ENCODE data around the gene IZUMO2. TPM values are rescaled to one million over a fixed set of nuclear protein-coding genes. Genes with fewer than 3 reads are reported as not detected.

The IZUMO2 gene
- polyA plus RNA-seq, 1 of the 3 experiments (the other 2 are of a cell fraction) = not detected

- no peaks in the 10 kb centered on the region for H3K36me3 ChIP-seq (replicated peaks in 1 of 2; ENCODE audit: control insufficient read depth in 1 of 2, insufficient read depth in 2 of 2, low read length in 1 of 2)
- H3F3A ChIP-seq (replicated peaks; ENCODE audit: insufficient read depth) = no peaks in the 10 kb centered on the region
- no peak overlapping the region for H3K4me2 ChIP-seq
- DNase-seq = no peak
- no peak overlapping the region for H2AFZ ChIP-seq (ENCODE audit: low read depth)
- CTCF ChIA-PET = no interaction called here
- POLR2A ChIA-PET = no interaction called here
- H3K27me3 ChIP-seq (ENCODE audit: insufficient read depth) = peaks cover 61% of the 10 kb centered on the region
- no peak for TF ChIP-seq MAX (IDR thresholded peaks at IDR 0.05; ENCODE audit: low read depth)
- no peak for TF ChIP-seq CTCF (IDR thresholded peaks at IDR 0.05)
- no peak for TF ChIP-seq USF1 (IDR thresholded peaks at IDR 0.05; ENCODE audit: borderline replicate concordance, low read depth)
- TF ChIP-seq, protein P1, sequence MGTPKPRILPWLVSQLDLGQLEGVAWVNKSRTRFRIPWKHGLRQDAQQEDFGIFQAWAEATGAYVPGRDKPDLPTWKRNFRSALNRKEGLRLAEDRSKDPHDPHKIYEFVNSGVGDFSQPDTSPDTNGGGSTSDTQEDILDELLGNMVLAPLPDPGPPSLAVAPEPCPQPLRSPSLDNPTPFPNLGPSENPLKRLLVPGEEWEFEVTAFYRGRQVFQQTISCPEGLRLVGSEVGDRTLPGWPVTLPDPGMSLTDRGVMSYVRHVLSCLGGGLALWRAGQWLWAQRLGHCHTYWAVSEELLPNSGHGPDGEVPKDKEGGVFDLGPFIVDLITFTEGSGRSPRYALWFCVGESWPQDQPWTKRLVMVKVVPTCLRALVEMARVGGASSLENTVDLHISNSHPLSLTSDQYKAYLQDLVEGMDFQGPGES (IDR thresholded peaks at IDR 0.05; ENCODE audit: low read depth, low read length) = no peak
- TF ChIP-seq MEF2A (IDR thresholded peaks at IDR 0.05; ENCODE audit: borderline replicate concordance, low read depth) = no peak
- no peak for TF ChIP-seq NRF1 (IDR thresholded peaks at IDR 0.05; ENCODE audit: low read depth, low read length)
- no peak for TF ChIP-seq RXRA (IDR thresholded peaks at IDR 0.05; ENCODE audit: borderline replicate concordance, low read depth)
- no peak for TF ChIP-seq GATA2 (CRISPR knock-in tag; IDR thresholded peaks at IDR 0.05)
- no peak for TF ChIP-seq MXI1 (IDR thresholded peaks at IDR 0.05; ENCODE audit: low read depth, low read length)
- no peak for TF ChIP-seq ELF1 (IDR thresholded peaks at IDR 0.05)
- TF ChIP-seq TCF12 (IDR thresholded peaks at IDR 0.05) = no peak
- no peak for TF ChIP-seq RCOR1 (IDR thresholded peaks at IDR 0.05; ENCODE audit: low read length)
- no peak for TF ChIP-seq EP300 (IDR thresholded peaks at IDR 0.05; ENCODE audit: borderline replicate concordance in 1 of 2, low read depth in 1 of 2, low read length in 1 of 2)
- TF ChIP-seq SMC3 (IDR thresholded peaks at IDR 0.05; ENCODE audit: low read depth, low read length) = no peak
- no peak for TF ChIP-seq JUND (IDR thresholded peaks at IDR 0.05)
- TF ChIP-seq, protein P2, sequence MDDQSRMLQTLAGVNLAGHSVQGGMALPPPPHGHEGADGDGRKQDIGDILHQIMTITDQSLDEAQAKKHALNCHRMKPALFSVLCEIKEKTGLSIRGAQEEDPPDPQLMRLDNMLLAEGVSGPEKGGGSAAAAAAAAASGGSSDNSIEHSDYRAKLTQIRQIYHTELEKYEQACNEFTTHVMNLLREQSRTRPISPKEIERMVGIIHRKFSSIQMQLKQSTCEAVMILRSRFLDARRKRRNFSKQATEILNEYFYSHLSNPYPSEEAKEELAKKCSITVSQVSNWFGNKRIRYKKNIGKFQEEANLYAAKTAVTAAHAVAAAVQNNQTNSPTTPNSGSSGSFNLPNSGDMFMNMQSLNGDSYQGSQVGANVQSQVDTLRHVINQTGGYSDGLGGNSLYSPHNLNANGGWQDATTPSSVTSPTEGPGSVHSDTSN (IDR thresholded peaks at IDR 0.05) = no peak
- no peak for TF ChIP-seq RFX5 (IDR thresholded peaks at IDR 0.05; ENCODE audit: low read length)
- no peak for TF ChIP-seq YY1 (IDR thresholded peaks at IDR 0.05; ENCODE audit: low read depth)
- TF ChIP-seq ZBTB33 (IDR thresholded peaks at IDR 0.05; ENCODE audit: borderline replicate concordance, low read depth) = no peak
- no peak for TF ChIP-seq GABPA (IDR thresholded peaks at IDR 0.05; ENCODE audit: low read depth)
- no peaks in the 10 kb centered on the region for H3K79me2 ChIP-seq (ENCODE audit: insufficient read depth)
- H3K4me3 ChIP-seq (ENCODE audit: low read depth in 2 of 2, low read length in 1 of 2) = no peak overlapping the region
- H3K9ac ChIP-seq = no peak overlapping the region
- WGBS (ENCODE audit: low lambda C conversion rate) = 9% methylated on average over 5 of the region's 5 CpGs
- no peaks in the 10 kb centered on the region for H3K9me3 ChIP-seq
- no peaks in the 10 kb centered on the region for H3K4me1 ChIP-seq (ENCODE audit: control insufficient read depth in 1 of 2, insufficient read depth in 2 of 2, low read depth in 1 of 2, low read length in 1 of 2)
- H3K9me2 ChIP-seq = no peaks in the 10 kb centered on the region
- no peaks in the 10 kb centered on the region for H4K20me1 ChIP-seq (ENCODE audit: insufficient read depth)
- no peak overlapping the region for H3K27ac ChIP-seq (ENCODE audit: low read depth in 2 of 2, low read length in 1 of 2)
Measured at GRCh38 chr19:50171752-50172151, 8.7 kb upstream of the IZUMO2 start.

All from SK-N-SH (cell line).